Panc1 (cell line): ENCODE measurements around the gene POLR3A. TPM values are rescaled to one million over a fixed set of nuclear protein-coding genes. Genes with fewer than 3 reads are reported as not detected.

Experiments used
- ATAC-seq: fragments of 200-7000 bp; cut with Tn5 transposase; 2 replicates; pipeline ENCODE4 v1.9.1; 2020; ENCODE audit warnings: mild to moderate bottlenecking, moderate library complexity
- BruUV-seq: library from RNA; stranded (reverse); fragments of 400-500 nt; replicated peaks from 2 replicates; lab custom pipeline; 2021; lab: Mats Ljungman, UMichigan
- CTCF ChIA-PET: fragments of 300-600 bp; sonication (Branson Sonifier 250); formaldehyde crosslinking; loops from one replicate; lab custom pipeline; 2022; ENCODE audit warnings: antibody characterized with exemption; lab: Charles Lee
- POLR2A ChIA-PET: fragments of 300-600 bp; sonication (Branson Sonifier 250); formaldehyde crosslinking; loops from one replicate; lab custom pipeline; 2022; ENCODE audit warnings: antibody characterized with exemption; lab: Charles Lee
- DNase-seq: peaks from one replicate; pipeline ENCODE4 v3.0.0-alpha.2; 2010; ENCODE audit warnings: low read depth, low spot score
- H3K27ac ChIP-seq: 2 replicates; pipeline ENCODE4 v1.5.1; 2011; ENCODE audit warnings: mild to moderate bottlenecking, low read length, inconsistent platforms
- H3K27me3 ChIP-seq: fragments of 200-500 bp; sonication (Bioruptor generic); 2 replicates; pipeline ENCODE4 v1.6.0; 2014; ENCODE audit warnings: low read length, inconsistent platforms; ENCODE audit not compliant: control insufficient read depth, insufficient read depth
- H3K36me3 ChIP-seq: fragments of 200-500 bp; sonication (Bioruptor generic); 2 replicates; pipeline ENCODE4 v1.5.1; 2014; ENCODE audit warnings: inconsistent platforms, mild to moderate bottlenecking, low read length, moderate library complexity; ENCODE audit not compliant: control insufficient read depth, insufficient read depth
- H3K4me1 ChIP-seq: 2 replicates; pipeline ENCODE4 v1.5.1; 2011; ENCODE audit warnings: inconsistent platforms, mild to moderate bottlenecking, low read length, moderate library complexity; ENCODE audit not compliant: control insufficient read depth, insufficient read depth
- H3K4me3 ChIP-seq, 2 experiments: 2 replicates each; pipeline ENCODE4 v1.5.1; 2011 to 2012; ENCODE audit warnings: low read depth in 2 of 2, low read length in 2 of 2, mild to moderate bottlenecking in 2 of 2, inconsistent platforms in 1 of 2, moderate library complexity in 1 of 2
- H3K9me3 ChIP-seq: fragments of 200-500 bp; sonication (Bioruptor generic); 2 replicates; pipeline ENCODE4 v1.5.1; 2014; ENCODE audit warnings: low read depth, mild to moderate bottlenecking, inconsistent platforms, low read length, moderate library complexity; ENCODE audit not compliant: control insufficient read depth, insufficient read depth
- CTCF ChIP-seq: fragments of 450-650 bp; IDR thresholded peaks from 2 replicates; pipeline ENCODE4 v1.5.1; 2017; ENCODE audit warnings: mild to moderate bottlenecking
- POLR2AphosphoS5 ChIP-seq: IDR thresholded peaks from 2 replicates; pipeline ENCODE4 v1.6.1; 2012; ENCODE audit warnings: mild to moderate bottlenecking, low read depth, low read length, moderate library complexity
- SIN3A ChIP-seq: IDR thresholded peaks from 2 replicates; pipeline ENCODE4 v1.6.1; 2012; ENCODE audit warnings: low read depth, mild to moderate bottlenecking, low read length, moderate library complexity, borderline replicate concordance; ENCODE audit not compliant: insufficient read depth
- TCF7L2 ChIP-seq: IDR thresholded peaks from 2 replicates; pipeline ENCODE4 v1.6.1; 2011; ENCODE audit warnings: mild to moderate bottlenecking, low read depth, low read length, inconsistent platforms
- in situ Hi-C: cut with HindIII; loops from 2 replicates; pipeline ENCODE4 v1.10.0; 2016; ENCODE audit warnings: low sequenced_read_pairs, low pct_unique_long_range_greater_than_20kb
- intact Hi-C: fragments of 100-400 bp; cut with micrococcal nuclease; formaldehyde crosslinking; loops from one replicate; pipeline ENCODE4 v1.10.0; 2022; ENCODE audit not compliant: unreplicated experiment
- total RNA-seq: library from RNA; stranded (reverse); gene quantifications from one replicate; pipeline ENCODE4 v1.2.1, GENCODE V29; 2021; ENCODE audit not compliant: unreplicated experiment
- TF ChIP-seq, protein P1 (sequence below), 2 experiments: IDR thresholded peaks; 2 replicates each; pipeline ENCODE4 v1.6.1; 2011 to 2012; ENCODE audit warnings: low read depth in 2 of 2, control low read depth in 1 of 2, low read length in 1 of 2, mild to moderate bottlenecking in 1 of 2, moderate library complexity in 1 of 2; ENCODE audit not compliant: insufficient read depth in 1 of 2

Gene POLR3A
- total RNA-seq, 1 experiment from 2014 or later = 26.3 TPM

DNA sequence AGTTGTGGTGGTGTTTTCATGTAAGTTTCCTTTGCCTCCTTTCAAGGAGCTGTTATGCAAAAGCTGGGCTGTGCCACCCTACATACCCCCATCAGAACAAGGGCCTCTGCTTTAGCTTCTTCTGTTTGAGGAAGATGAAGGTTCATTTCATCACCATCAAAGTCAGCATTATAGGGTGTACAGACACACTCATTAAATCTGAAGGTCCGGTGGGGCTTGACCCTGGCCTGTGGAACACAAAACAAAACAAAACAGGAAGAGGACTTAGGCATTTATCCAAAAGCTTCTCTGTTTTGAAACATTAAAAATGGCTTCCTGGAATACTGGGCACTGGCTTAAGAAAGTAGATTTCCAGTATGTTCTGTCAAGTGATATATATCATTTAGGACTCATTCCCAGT is 15.8 kb downstream of the POLR3A start:
- DNase-seq (no peak), ATAC-seq (no peak)
- Histone ChIP-seq H3K27ac (no peak overlapping the region), H3K4me3 (no peak overlapping the region), H3K9me3 (no peaks in the 10 kb centered on the region), H3K27me3 (no peaks in the 10 kb centered on the region), H3K4me1 (no peaks in the 10 kb centered on the region), H3K36me3 (peaks cover 47% of the 10 kb centered on the region)
- ChIA-PET CTCF (no interaction called here), POLR2A (no interaction called here)
- TF ChIP-seq CTCF (no peak), SIN3A (no peak), TCF7L2 (no peak), POLR2AphosphoS5 (no peak)
- TF ChIP-seq, protein P1, sequence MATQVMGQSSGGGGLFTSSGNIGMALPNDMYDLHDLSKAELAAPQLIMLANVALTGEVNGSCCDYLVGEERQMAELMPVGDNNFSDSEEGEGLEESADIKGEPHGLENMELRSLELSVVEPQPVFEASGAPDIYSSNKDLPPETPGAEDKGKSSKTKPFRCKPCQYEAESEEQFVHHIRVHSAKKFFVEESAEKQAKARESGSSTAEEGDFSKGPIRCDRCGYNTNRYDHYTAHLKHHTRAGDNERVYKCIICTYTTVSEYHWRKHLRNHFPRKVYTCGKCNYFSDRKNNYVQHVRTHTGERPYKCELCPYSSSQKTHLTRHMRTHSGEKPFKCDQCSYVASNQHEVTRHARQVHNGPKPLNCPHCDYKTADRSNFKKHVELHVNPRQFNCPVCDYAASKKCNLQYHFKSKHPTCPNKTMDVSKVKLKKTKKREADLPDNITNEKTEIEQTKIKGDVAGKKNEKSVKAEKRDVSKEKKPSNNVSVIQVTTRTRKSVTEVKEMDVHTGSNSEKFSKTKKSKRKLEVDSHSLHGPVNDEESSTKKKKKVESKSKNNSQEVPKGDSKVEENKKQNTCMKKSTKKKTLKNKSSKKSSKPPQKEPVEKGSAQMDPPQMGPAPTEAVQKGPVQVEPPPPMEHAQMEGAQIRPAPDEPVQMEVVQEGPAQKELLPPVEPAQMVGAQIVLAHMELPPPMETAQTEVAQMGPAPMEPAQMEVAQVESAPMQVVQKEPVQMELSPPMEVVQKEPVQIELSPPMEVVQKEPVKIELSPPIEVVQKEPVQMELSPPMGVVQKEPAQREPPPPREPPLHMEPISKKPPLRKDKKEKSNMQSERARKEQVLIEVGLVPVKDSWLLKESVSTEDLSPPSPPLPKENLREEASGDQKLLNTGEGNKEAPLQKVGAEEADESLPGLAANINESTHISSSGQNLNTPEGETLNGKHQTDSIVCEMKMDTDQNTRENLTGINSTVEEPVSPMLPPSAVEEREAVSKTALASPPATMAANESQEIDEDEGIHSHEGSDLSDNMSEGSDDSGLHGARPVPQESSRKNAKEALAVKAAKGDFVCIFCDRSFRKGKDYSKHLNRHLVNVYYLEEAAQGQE (IDR thresholded peaks at IDR 0.05; ENCODE audit: insufficient read depth in 1 of 2, low read depth in 2 of 2, low read length in 1 of 2) = no peak
- BruUV-seq = no TSS peak
- intact Hi-C loops = loop anchor here (5.0 kb wide), 1 partner anchor 166 kb away; no protein-coding TSS in a partner anchor
- in situ Hi-C loops = no loop called here

DNA sequence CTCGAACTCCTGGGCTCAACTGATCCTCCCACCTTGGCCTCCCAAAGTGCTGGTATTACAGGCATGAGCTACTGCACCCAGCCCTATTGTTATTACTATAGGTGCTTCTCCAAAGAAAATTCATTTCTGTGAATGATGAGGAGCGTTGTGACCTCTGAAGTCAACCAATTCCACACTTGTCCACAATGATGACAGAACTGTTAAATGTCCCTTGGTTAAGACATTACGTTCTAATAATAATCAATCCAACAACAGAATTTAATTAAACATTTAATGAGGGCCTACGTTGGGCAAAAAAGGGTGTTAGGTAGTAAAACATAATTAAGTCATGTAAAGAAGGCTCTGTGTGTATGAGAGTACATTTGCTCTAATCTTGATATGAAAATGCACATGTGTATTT is 18.2 kb downstream of the POLR3A start:
- no peaks in the 10 kb centered on the region for H3K27me3 ChIP-seq
- ATAC-seq (no peak), DNase-seq (no peak)
- H3K4me3 ChIP-seq = no peak overlapping the region
- ChIA-PET CTCF (no interaction called here), POLR2A (interaction anchor here (0.6 kb wide), 1 partner anchor 25 kb away, joined by 3 read pairs; no protein-coding TSS in a partner anchor)
- no TSS peak for BruUV-seq
- no peak for TF ChIP-seq TCF7L2
- TF ChIP-seq SIN3A = no peak
- TF ChIP-seq, protein P1 (IDR thresholded peaks at IDR 0.05; ENCODE audit: insufficient read depth in 1 of 2, low read depth in 2 of 2, low read length in 1 of 2) = no peak
- no peak for TF ChIP-seq CTCF
- TF ChIP-seq POLR2AphosphoS5 = no peak
- in situ Hi-C loops = no loop called here
- H3K4me1 ChIP-seq = no peaks in the 10 kb centered on the region
- H3K36me3 ChIP-seq = peaks cover 57% of the 10 kb centered on the region
- no peaks in the 10 kb centered on the region for H3K9me3 ChIP-seq
- no peak overlapping the region for H3K27ac ChIP-seq
- intact Hi-C loops = loop anchor here (5.0 kb wide), 1 partner anchor 164 kb away; no protein-coding TSS in a partner anchor
